Measurements from ENCODE around the gene DNAJC17.

The DNAJC17 gene

DNA sequence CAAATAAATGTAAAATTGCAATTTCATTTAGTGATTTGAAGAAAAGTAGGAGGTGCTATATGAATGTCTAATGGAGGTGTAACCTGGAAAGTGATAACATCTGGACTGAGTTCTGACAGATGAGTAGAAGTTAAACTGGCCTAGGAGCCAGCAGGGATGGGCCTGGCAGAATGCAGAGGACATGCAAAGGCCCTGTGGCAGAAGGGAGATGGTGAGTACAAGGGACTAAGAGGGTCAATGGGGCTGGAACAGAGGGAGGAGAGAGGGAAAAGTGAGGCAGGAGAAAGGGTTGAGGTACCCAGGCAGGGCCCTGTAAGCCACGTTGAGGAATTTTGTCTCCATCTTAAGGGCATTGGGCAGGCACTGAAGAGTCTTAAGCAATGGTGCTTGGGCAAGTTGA is 24.6 kb upstream of the DNAJC17 start:
- TF ChIP-seq, protein P1, sequence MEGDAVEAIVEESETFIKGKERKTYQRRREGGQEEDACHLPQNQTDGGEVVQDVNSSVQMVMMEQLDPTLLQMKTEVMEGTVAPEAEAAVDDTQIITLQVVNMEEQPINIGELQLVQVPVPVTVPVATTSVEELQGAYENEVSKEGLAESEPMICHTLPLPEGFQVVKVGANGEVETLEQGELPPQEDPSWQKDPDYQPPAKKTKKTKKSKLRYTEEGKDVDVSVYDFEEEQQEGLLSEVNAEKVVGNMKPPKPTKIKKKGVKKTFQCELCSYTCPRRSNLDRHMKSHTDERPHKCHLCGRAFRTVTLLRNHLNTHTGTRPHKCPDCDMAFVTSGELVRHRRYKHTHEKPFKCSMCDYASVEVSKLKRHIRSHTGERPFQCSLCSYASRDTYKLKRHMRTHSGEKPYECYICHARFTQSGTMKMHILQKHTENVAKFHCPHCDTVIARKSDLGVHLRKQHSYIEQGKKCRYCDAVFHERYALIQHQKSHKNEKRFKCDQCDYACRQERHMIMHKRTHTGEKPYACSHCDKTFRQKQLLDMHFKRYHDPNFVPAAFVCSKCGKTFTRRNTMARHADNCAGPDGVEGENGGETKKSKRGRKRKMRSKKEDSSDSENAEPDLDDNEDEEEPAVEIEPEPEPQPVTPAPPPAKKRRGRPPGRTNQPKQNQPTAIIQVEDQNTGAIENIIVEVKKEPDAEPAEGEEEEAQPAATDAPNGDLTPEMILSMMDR (IDR thresholded peaks at IDR 0.05; ENCODE audit: low read depth, low read length, missing control alignments) = no peak
- no peak overlapping the region for H3K4me3 ChIP-seq (replicated peaks; ENCODE audit: low read depth, low read length)
- no peak for DNase-seq (ENCODE audit: extremely low read depth, low read depth)

DNA sequence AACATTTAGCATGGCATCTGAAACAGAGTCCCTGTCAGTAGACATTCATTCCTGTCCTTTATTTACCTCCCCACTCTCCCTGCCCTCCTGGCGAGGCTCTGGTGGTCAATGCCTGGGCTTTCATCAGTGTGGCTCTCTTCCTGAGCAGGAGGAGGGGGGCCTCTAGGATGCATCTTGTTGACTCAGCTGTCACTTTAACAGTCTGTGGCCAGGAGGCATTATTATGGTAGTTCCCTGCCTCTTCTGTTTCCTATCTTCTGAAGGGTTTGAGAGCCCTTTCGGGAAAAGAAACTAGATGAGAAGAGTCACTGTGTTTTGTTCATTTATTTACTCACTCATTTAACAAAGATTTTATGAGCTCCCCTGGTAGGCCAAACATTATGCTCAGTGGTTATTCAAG is 23.6 kb upstream of the DNAJC17 start:
- TF ChIP-seq, protein P1 (IDR thresholded peaks at IDR 0.05; ENCODE audit: low read depth, low read length, missing control alignments) = no peak
- no peak overlapping the region for H3K4me3 ChIP-seq (replicated peaks; ENCODE audit: low read depth, low read length)
- DNase-seq (ENCODE audit: extremely low read depth, low read depth) = no peak

GRCh38 chr15:40829115-40829514 is 21.8 kb upstream of the DNAJC17 start:
- TF ChIP-seq, protein P1 (IDR thresholded peaks at IDR 0.05; ENCODE audit: low read depth, low read length, missing control alignments) = no peak
- no peak for DNase-seq (ENCODE audit: extremely low read depth, low read depth)
- no peak overlapping the region for H3K4me3 ChIP-seq (replicated peaks; ENCODE audit: low read depth, low read length)

DNA sequence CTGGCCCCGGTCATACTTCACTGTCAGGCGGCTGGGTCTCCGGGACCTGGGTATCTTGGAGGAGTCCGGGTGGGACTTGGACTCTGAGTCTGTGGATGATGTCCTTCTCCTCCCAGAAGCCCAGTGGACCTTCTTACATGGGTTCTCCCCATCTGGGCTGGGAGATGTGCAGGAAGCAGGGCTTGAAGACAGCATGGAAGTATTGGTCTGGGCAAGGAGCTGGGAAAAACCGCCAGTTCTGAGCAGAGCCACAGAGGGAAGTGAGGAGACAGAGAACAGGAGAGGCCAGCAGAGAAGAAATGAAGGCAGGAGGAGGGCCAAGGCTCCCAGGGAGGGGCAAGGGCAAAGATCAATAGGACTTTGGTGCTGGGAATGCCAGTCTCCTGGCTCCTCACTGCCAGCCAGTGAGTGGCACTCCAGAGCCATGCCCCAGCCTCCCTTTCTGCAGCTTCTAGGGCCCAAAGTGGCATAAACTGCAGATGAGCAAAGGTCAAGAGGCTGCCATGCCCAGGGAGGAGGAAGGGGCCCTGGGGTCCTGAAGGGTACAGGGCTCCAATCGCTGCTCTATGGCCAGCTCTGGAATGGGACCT is 21.3 kb upstream of the DNAJC17 start, which contains the start of gene PPP1R14D:
Gene PPP1R14D, minus strand, starts transcription at position 262 of the 590 bp plus-strand sequence. Its CDS starts 67 bp downstream, at position 195.
- TF ChIP-seq, protein P1 (IDR thresholded peaks at IDR 0.05; ENCODE audit: low read depth, low read length, missing control alignments) = no peak
- no peak for DNase-seq (ENCODE audit: extremely low read depth, low read depth)
- H3K4me3 ChIP-seq (replicated peaks; ENCODE audit: low read depth, low read length) = no peak within 1 kb of the TSS

DNA sequence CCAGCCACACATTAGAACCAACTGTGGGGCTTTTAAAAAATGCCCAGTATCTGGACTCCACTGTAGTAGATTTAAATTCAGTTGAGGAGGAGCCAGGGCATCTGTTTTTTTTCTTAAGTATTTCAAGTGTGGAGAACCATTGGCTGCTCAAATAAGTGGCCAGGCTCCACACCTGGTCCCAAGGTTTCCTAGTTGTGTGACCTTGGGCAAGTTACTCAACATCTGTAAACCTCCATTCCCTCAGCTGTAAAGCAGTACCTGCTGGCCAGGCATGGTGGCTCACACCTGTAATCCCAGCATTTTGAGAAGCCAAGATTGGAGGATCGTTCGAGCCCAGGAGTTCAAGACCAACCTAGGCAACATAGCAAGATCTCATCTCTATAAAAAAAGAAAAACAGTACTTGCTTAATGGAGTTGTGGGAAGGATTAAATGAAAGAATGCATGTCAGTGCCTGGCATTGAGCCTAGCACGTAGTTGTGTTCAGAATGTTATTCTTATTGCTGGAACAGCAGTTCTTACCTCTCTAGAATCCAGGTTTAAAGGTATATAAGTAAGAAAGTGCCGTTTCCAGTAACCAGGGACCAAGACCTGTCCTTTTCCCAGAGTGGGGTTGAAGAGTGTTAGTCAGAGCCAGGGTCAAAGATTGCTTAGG is 19.3 kb upstream of the DNAJC17 start:
- TF ChIP-seq, protein P1 (IDR thresholded peaks at IDR 0.05; ENCODE audit: low read depth, low read length, missing control alignments) = no peak

DNA sequence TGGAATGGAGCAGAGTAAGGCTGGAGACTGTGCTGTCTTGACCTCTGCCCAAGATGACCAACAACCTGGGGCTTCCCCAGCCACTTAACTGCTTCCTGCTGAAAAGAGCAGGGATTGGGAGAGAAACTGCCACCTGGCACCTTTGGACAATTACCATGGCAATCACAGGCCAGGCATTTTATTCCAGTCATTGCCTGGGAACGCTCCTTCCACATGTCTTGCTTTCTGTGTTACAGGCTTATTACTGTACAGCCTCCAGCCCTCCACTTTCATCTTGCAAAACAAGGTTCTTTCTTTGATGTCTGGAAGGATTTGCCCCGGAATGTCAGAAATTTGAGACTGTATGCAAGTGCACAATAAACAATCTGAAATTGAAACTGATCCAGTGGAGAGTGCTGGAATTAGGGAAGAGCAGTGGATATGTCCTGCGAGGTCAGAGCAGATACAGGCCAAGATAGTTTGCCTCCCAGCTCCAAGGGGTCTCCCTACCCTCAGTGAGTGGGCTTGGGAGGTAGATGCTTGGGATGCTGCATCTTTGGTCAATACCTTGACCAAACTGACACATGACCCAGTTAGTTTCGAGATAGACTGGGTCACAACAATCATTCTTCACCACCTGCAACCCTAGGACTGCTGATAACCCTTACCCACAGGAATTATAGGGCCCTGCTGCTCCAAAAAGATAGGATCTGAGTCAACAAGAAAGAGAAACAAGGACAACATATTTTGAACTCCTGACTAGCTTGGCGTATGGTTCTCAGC is 18.6 kb upstream of the DNAJC17 start:
- TF ChIP-seq, protein P1 (IDR thresholded peaks at IDR 0.05; ENCODE audit: low read depth, low read length, missing control alignments) = no peak
- DNase-seq (ENCODE audit: extremely low read depth, low read depth) = no peak
- H3K4me3 ChIP-seq (replicated peaks; ENCODE audit: low read depth, low read length) = no peak overlapping the region

More for the DNA sequence above, 19.3 kb upstream of the DNAJC17 start:
- DNase-seq (ENCODE audit: extremely low read depth, low read depth) = no peak
- no peak overlapping the region for H3K4me3 ChIP-seq (replicated peaks; ENCODE audit: low read depth, low read length)

Data from HFF-Myc (cell line).